Endothelial cell of umbilical vein (primary cell): Measurements from ENCODE around the gene EFHD1. TPM values are rescaled to one million over a fixed set of nuclear protein-coding genes. Genes with fewer than 3 reads are reported as not detected.

ENCODE experiments used
- BruUV-seq: library from RNA; stranded (reverse); fragments of 400-500 nt; replicated peaks from 2 replicates; lab custom pipeline; 2021; lab: Mats Ljungman, UMichigan
- CTCF ChIA-PET: fragments of 300-600, 350-600 bp; sonication (Branson Sonifier 250); formaldehyde crosslinking; loops from one replicate; lab custom pipeline; 2021; ENCODE audit warnings: antibody characterized with exemption, inconsistent platforms; lab: Charles Lee
- POLR2A ChIA-PET: fragments of 300-600, 350-600 bp; sonication (Branson Sonifier 250); formaldehyde crosslinking; loops from one replicate; lab custom pipeline; 2021; ENCODE audit warnings: antibody characterized with exemption, inconsistent platforms; lab: Charles Lee
- DNase-seq: peaks from one replicate; pipeline ENCODE4 v3.0.0-alpha.2; 2011; ENCODE audit warnings: low read depth, low spot score
- FAIRE-seq: peaks from 2 replicates; lab custom pipeline; 2011; peaks lifted over from hg19 to GRCh38; lab: Jason Lieb, UNC
- H2AFZ ChIP-seq: 2 replicates; pipeline ENCODE4 v1.6.0; 2012; ENCODE audit warnings: low read depth, low read length, control low read depth, inconsistent platforms
- H3K27ac ChIP-seq: 2 replicates; pipeline ENCODE4 v1.5.1; 2011; ENCODE audit warnings: low read depth, mild to moderate bottlenecking, control low read depth, low read length, moderate library complexity; ENCODE audit not compliant: insufficient read depth
- H3K27me3 ChIP-seq, 2 experiments: 2 replicates each; pipeline versions ENCODE4 v1.6.0 to v1.6.1; 2011; ENCODE audit warnings: low read length in 2 of 2, mixed read lengths in 1 of 2; ENCODE audit not compliant: control insufficient read depth in 2 of 2, insufficient read depth in 2 of 2
- H3K36me3 ChIP-seq, 2 experiments: 2 replicates in 1 of 2; 3 replicates in 1 of 2; pipeline ENCODE4 v1.5.1; 2011; ENCODE audit warnings: low read length in 2 of 2, mild to moderate bottlenecking in 1 of 2, moderate library complexity in 1 of 2; ENCODE audit not compliant: control insufficient read depth in 2 of 2, insufficient read depth in 2 of 2; ENCODE audit errors: extremely low read depth in 1 of 2
- H3K4me1 ChIP-seq: 3 replicates; pipeline ENCODE4 v1.5.1; 2011; ENCODE audit warnings: mild to moderate bottlenecking, low read length; ENCODE audit not compliant: control insufficient read depth, insufficient read depth; ENCODE audit errors: extremely low read depth
- H3K4me2 ChIP-seq: 2 replicates; pipeline ENCODE4 v1.6.1; 2011; ENCODE audit warnings: low read length, control low read depth, mixed read lengths; ENCODE audit not compliant: insufficient read depth
- H3K4me3 ChIP-seq, 3 experiments: fragments of 200-600 bp in 1 of 3; sonication (generic), shearing (Covaris generic) in 1 of 3; replicated peaks in 1 of 3; 2 replicates each; pipeline ENCODE4 v1.5.1; 2011 to 2016; ENCODE audit warnings: control low read depth in 3 of 3, low read length in 3 of 3, mild to moderate bottlenecking in 2 of 3, inconsistent platforms in 1 of 3, low read depth in 1 of 3, moderate library complexity in 1 of 3; ENCODE audit not compliant: insufficient read depth in 1 of 3
- H3K79me2 ChIP-seq: 2 replicates; pipeline ENCODE4 v1.6.0; 2012; ENCODE audit warnings: low read length, inconsistent platforms; ENCODE audit not compliant: control insufficient read depth, insufficient read depth
- H3K9ac ChIP-seq: replicated peaks from 2 replicates; pipeline ENCODE3; 2011; ENCODE audit warnings: low read length, control low read depth; ENCODE audit not compliant: insufficient read depth; ENCODE audit errors: extremely low read depth
- H3K9me1 ChIP-seq: replicated peaks from 3 replicates; pipeline ENCODE4 v1.6.0; 2011; ENCODE audit warnings: mild to moderate bottlenecking, low read length; ENCODE audit not compliant: control insufficient read depth, insufficient read depth; ENCODE audit errors: extremely low read depth
- H3K9me3 ChIP-seq: replicated peaks from 2 replicates; pipeline ENCODE4 v1.5.1; 2012; ENCODE audit warnings: low read length, inconsistent platforms; ENCODE audit not compliant: control insufficient read depth, insufficient read depth
- H4K20me1 ChIP-seq: replicated peaks from 2 replicates; pipeline ENCODE3; 2011; ENCODE audit warnings: mild to moderate bottlenecking, low read length; ENCODE audit not compliant: control insufficient read depth, insufficient read depth; ENCODE audit errors: extremely low read depth
- FOS ChIP-seq: IDR thresholded peaks from 2 replicates; pipeline ENCODE4 v1.6.1; 2011; ENCODE audit warnings: mild to moderate bottlenecking, low read length, moderate library complexity, borderline replicate concordance; ENCODE audit not compliant: insufficient read depth
- GATA2 ChIP-seq: IDR thresholded peaks from 2 replicates; pipeline ENCODE4 v1.7.0; 2011; ENCODE audit warnings: low read depth, mild to moderate bottlenecking, moderate library complexity, mixed read lengths, low read length; ENCODE audit not compliant: insufficient read length, insufficient read depth
- MYC ChIP-seq: IDR thresholded peaks from one replicate; pipeline ENCODE4 v1.6.1; 2011; ENCODE audit warnings: mild to moderate bottlenecking, low read depth, low read length
- POLR2A ChIP-seq: IDR thresholded peaks from 2 replicates; pipeline ENCODE4 v1.6.1; 2012; ENCODE audit warnings: low read depth, mild to moderate bottlenecking, control low read depth, low read length
- dilution Hi-C: fragments of 300-500 bp; cut with MboI; formaldehyde crosslinking; loops from one replicate; pipeline ENCODE4 v1.15.0; 2019; ENCODE audit warnings: low sequenced_read_pairs; ENCODE audit not compliant: extremely low pct_ligation_motif_present
- intact Hi-C: fragments of 100-400 bp; cut with micrococcal nuclease; formaldehyde crosslinking; loops from one replicate; pipeline ENCODE4 v1.10.0; 2022
- polyA plus RNA-seq, 4 experiments: library from polyadenylated mRNA; depleted of rRNA in 3 of 4; stranded (reverse) in 3 of 4; unstranded in 1 of 4; fragments of >200 nt; gene quantifications; 2 replicates each; pipeline versions ENCODE4 v1.2.1 to v1.2.3, GENCODE V29; 2011 to 2012; ENCODE audit warnings: missing spikeins in 1 of 4
- small RNA-seq: library from RNA; depleted of rRNA; stranded (forward); fragments of <200 nt; gene quantifications from one replicate; pipeline ENCODE3, GENCODE V24; 2012; ENCODE audit warnings: low replicate concordance, low read depth; ENCODE audit not compliant: insufficient read depth, insufficient read length
- total RNA-seq: library from RNA; stranded (reverse); gene quantifications from 2 replicates; pipeline ENCODE4 v1.2.3, GENCODE V29; 2021
- TF ChIP-seq, protein P1 (sequence below): IDR thresholded peaks from 2 replicates; pipeline ENCODE4 v1.6.1; 2011; ENCODE audit not compliant: insufficient read depth, insufficient read length

The EFHD1 gene
- total and polyA plus RNA-seq, 2 donors (not counting 3 experiments of a cell fraction or from before 2014, with no cell fraction given): 0.18 TPM; not detected in 1

DNA sequence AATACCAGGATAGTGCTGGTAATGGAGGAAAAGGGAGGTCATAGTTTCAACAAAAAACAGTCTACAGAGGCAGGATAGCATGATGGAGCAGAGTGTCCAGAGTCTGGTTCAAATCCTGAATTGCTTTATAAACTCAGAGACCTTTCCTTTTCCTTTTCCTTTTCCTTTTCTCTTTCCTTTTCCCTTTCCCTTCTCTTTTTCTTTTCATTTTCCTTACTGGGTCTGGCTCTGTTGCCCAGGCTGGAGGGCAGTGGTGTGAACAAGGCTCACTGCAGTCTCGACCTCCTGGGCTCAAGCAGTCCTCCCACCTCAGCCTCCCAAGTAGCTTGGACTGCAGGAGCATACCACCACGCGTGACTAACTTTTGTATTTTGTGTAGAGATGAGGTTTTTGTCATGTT, 95.4 kb downstream of the EFHD1 start:
- ChIA-PET POLR2A (no interaction called here), CTCF (interaction anchor here (1.1 to 1.5 kb wide), 3 partner anchors 9 to 18 kb away, joined by 4 to 5 read pairs (median 4); no protein-coding TSS in a partner anchor)
- dilution Hi-C loops (no loop called here), intact Hi-C loops (no loop called here)
- no peak for FAIRE-seq
- Histone ChIP-seq H3K9me1 (no peaks in the 10 kb centered on the region), H3K4me2 (no peak overlapping the region), H3K27me3 (no peaks in the 10 kb centered on the region), H3K27ac (no peak overlapping the region), H3K4me3 (no peak overlapping the region), H2AFZ (no peak overlapping the region), H3K4me1 (no peaks in the 10 kb centered on the region), H3K9ac (no peak overlapping the region), H3K36me3 (peaks cover 2 to 9% of the 10 kb centered on the region in 2 experiments), H3K79me2 (peaks cover 62% of the 10 kb centered on the region), H3K9me3 (no peaks in the 10 kb centered on the region), H4K20me1 (peaks cover 5% of the 10 kb centered on the region)
- no peak for DNase-seq
- no TSS peak for BruUV-seq
- TF ChIP-seq POLR2A (no peak), GATA2 (no peak), FOS (no peak)

DNA sequence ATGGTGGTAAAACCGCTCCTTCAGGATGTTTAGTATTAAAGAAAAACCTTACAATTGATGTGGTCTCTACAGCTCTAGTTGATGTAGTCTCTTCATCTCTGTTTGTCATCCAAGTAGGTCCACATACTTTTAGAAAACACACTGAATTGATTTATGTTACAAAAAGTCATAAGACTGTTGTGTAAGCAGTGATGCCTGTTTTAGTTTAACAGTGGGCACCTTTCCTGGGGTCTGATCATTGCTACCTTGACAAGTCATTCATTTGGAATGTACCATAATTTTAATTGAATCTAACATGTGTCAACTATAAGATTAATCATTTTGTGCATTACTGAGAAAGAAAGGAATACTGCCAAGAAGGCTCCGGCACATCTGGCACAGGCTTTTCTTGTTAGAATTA, 98.1 kb downstream of the EFHD1 start:
- Histone ChIP-seq H3K4me2 (no peak overlapping the region), H3K9ac (no peak overlapping the region), H3K4me3 (no peak overlapping the region), H3K4me1 (no peaks in the 10 kb centered on the region), H4K20me1 (peaks cover 5% of the 10 kb centered on the region), H3K9me1 (no peaks in the 10 kb centered on the region), H3K27ac (no peak overlapping the region), H2AFZ (no peak overlapping the region), H3K9me3 (no peaks in the 10 kb centered on the region), H3K36me3 (peaks cover 7% of the 10 kb centered on the region in 2 experiments), H3K79me2 (peaks cover 60% of the 10 kb centered on the region), H3K27me3 (no peaks in the 10 kb centered on the region)
- ChIA-PET POLR2A (no interaction called here), CTCF (no interaction called here)
- intact Hi-C loops: no loop called here
- BruUV-seq: no TSS peak
- no peak for DNase-seq
- dilution Hi-C loops: no loop called here
- TF ChIP-seq, protein P1, sequence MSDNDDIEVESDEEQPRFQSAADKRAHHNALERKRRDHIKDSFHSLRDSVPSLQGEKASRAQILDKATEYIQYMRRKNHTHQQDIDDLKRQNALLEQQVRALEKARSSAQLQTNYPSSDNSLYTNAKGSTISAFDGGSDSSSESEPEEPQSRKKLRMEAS: no peak
- TF ChIP-seq GATA2 (no peak), MYC (no peak)
- FAIRE-seq: no peak

Small RNA genes lying within 50 kb of the gene (small RNA-seq; reads per million reads assigned to genes)
- gene RN7SL359P: not detected

Other genes with a start within 250 kb of the EFHD1 start
- gene ALPG, start 226.8 kb upstream of the EFHD1 start, total RNA-seq: not detected in 2 replicates
- gene ALPG, start 226.8 kb upstream of the EFHD1 start, polyA plus RNA-seq: not detected in 2 replicates
- gene ALPI, start 177.5 kb upstream of the EFHD1 start, total RNA-seq: not detected in 2 replicates
- not detected in 2 replicates for gene ALPI, start 177.5 kb upstream of the EFHD1 start, polyA plus RNA-seq
- not detected in 2 replicates for gene ECEL1, start 145.8 kb upstream of the EFHD1 start, total RNA-seq
- not detected in 2 replicates for gene ECEL1, start 145.8 kb upstream of the EFHD1 start, polyA plus RNA-seq
- not detected in 2 replicates for gene PRSS56, start 113.2 kb upstream of the EFHD1 start, total RNA-seq
- gene PRSS56, start 113.2 kb upstream of the EFHD1 start, polyA plus RNA-seq: not detected in 2 replicates
- gene CHRND, start 107.4 kb upstream of the EFHD1 start, total RNA-seq: not detected in 2 replicates
- not detected in 2 replicates for gene CHRND, start 107.4 kb upstream of the EFHD1 start, polyA plus RNA-seq
- gene CHRNG, start 93.9 kb upstream of the EFHD1 start, total RNA-seq: not detected in 2 replicates
- gene CHRNG, start 93.9 kb upstream of the EFHD1 start, polyA plus RNA-seq: not detected in 2 replicates
- 2.9 and 3.3 TPM in 2 replicates for gene TIGD1, start 83.0 kb upstream of the EFHD1 start, total RNA-seq
- gene TIGD1, start 83.0 kb upstream of the EFHD1 start, polyA plus RNA-seq: 1.2 and 1.6 TPM in 2 replicates
- gene EIF4E2, start 82.9 kb upstream of the EFHD1 start, total RNA-seq: 96.5 and 96.9 TPM in 2 replicates
- 31.7 and 50.0 TPM in 2 replicates for gene EIF4E2, start 82.9 kb upstream of the EFHD1 start, polyA plus RNA-seq
- 54.2 and 56.4 TPM in 2 replicates for gene GIGYF2, start 63.7 kb downstream of the EFHD1 start, total RNA-seq
- gene GIGYF2, start 63.7 kb downstream of the EFHD1 start, polyA plus RNA-seq: 22.5 and 22.9 TPM in 2 replicates
- gene KCNJ13, start 143.0 kb downstream of the EFHD1 start, total RNA-seq: not detected in 2 replicates
- not detected in 2 replicates for gene KCNJ13, start 143.0 kb downstream of the EFHD1 start, polyA plus RNA-seq
- 2.6 and 4.0 TPM in 2 replicates for gene SNORC, start 236.7 kb downstream of the EFHD1 start, total RNA-seq
- 1.4 and 2.5 TPM in 2 replicates for gene SNORC, start 236.7 kb downstream of the EFHD1 start, polyA plus RNA-seq